Endometrial microvascular endothelial cells (primary cell): ENCODE measurements around the gene HPS1. TPM values are rescaled to one million over a fixed set of nuclear protein-coding genes. Genes with fewer than 3 reads are reported as not detected.
"Not testable (repeated sequence)": the region's sequence is repeated elsewhere in the genome, so short reads cannot be mapped to it uniquely, and the experiment has no call there.

ENCODE experiments used
- in situ Hi-C: cut with HindIII; loops from 2 replicates; pipeline ENCODE4 v1.10.0; 2017; ENCODE audit warnings: low sequenced_read_pairs, low pct_unique_long_range_greater_than_20kb; ENCODE audit errors: inconsistent ontology term
- total RNA-seq: library from RNA; depleted of rRNA; stranded (reverse); fragments of >200 nt; gene quantifications from one replicate; pipeline ENCODE4 v1.2.3, GENCODE V29; 2015; ENCODE audit errors: inconsistent ontology term

The HPS1 gene
- total RNA-seq, 1 donor from 2014 or later: 44.5 TPM

- in situ Hi-C loops: no loop called here
Measured at GRCh38 chr10:98403812-98404504, 42.8 kb downstream of the HPS1 start.

GRCh38 chr10:98402931-98403718 lies 43.6 kb downstream of the HPS1 start:
- in situ Hi-C loops: no loop called here

- in situ Hi-C loops: no loop called here
Measured at GRCh38 chr10:98402478-98402877, 44.3 kb downstream of the HPS1 start.

- in situ Hi-C loops: no loop called here
Measured at GRCh38 chr10:98400482-98400881, 46.3 kb downstream of the HPS1 start.

GRCh38 chr10:98399784-98400183 lies 47.0 kb downstream of the HPS1 start:
- in situ Hi-C loops: no loop called here

GRCh38 chr10:98397089-98397600 lies 49.6 kb downstream of the HPS1 start:
- in situ Hi-C loops: no loop called here

- in situ Hi-C loops: no loop called here
Measured at GRCh38 chr10:98396096-98397063, 50.4 kb downstream of the HPS1 start.

- in situ Hi-C loops: no loop called here
Measured at GRCh38 chr10:98394851-98395440, 51.8 kb downstream of the HPS1 start.

- in situ Hi-C loops: no loop called here
Measured at GRCh38 chr10:98391578-98391991, 55.1 kb downstream of the HPS1 start.

- in situ Hi-C loops: no loop called here
Measured at GRCh38 chr10:98391065-98391464, 55.7 kb downstream of the HPS1 start.

- in situ Hi-C loops: no loop called here
Measured at GRCh38 chr10:98390406-98390805, 56.3 kb downstream of the HPS1 start.

- in situ Hi-C loops: no loop called here
Measured at GRCh38 chr10:98389398-98389797, 57.3 kb downstream of the HPS1 start.

- in situ Hi-C loops: no loop called here
Measured at GRCh38 chr10:98388101-98388655, 58.6 kb downstream of the HPS1 start.

- in situ Hi-C loops: no loop called here
Measured at GRCh38 chr10:98384531-98385133, 62.1 kb downstream of the HPS1 start.

- in situ Hi-C loops: no loop called here
Measured at GRCh38 chr10:98383869-98384268, 62.9 kb downstream of the HPS1 start.

- in situ Hi-C loops: not testable (repeated sequence)
Measured at GRCh38 chr10:98383134-98383667, 63.5 kb downstream of the HPS1 start.

GRCh38 chr10:98382691-98383101 lies 64.0 kb downstream of the HPS1 start:
- in situ Hi-C loops: no loop called here
